GM18909 (cell line): ENCODE results near the gene ADK.
"Not testable (repeated sequence)": the region's sequence is repeated elsewhere in the genome, so short reads cannot be mapped to it uniquely, and the experiment has no call there.

Source experiments
- ATAC-seq: cut with Tn5 transposase; IDR thresholded peaks from one replicate; pipeline ENCODE4 v1.9.1; 2021; ENCODE audit warnings: mild to moderate bottlenecking; ENCODE audit not compliant: unreplicated experiment, poor library complexity

The ADK gene

GRCh38 chr10:74289951-74290350, 138.9 kb downstream of the ADK start:
- ATAC-seq = no peak

- ATAC-seq = no peak
Observed at GRCh38 chr10:74290708-74291107, 139.7 kb downstream of the ADK start.

GRCh38 chr10:74292871-74293427, 141.9 kb downstream of the ADK start:
- ATAC-seq = no peak

- ATAC-seq = no peak
Observed at GRCh38 chr10:74293686-74294371, 142.8 kb downstream of the ADK start.

GRCh38 chr10:74297389-74298080, 146.5 kb downstream of the ADK start:
- ATAC-seq = no peak

- ATAC-seq = not testable (repeated sequence)
Observed at GRCh38 chr10:74300074-74300621, 149.1 kb downstream of the ADK start.

- no peak for ATAC-seq
Observed at GRCh38 chr10:74300666-74301065, 149.6 kb downstream of the ADK start.

- ATAC-seq = no peak
Observed at GRCh38 chr10:74305730-74306129, 154.7 kb downstream of the ADK start.

- no peak for ATAC-seq
Observed at GRCh38 chr10:74306227-74306982, 155.4 kb downstream of the ADK start.

GRCh38 chr10:74307061-74307651, 156.1 kb downstream of the ADK start:
- ATAC-seq = no peak

GRCh38 chr10:74310652-74311257, 159.7 kb downstream of the ADK start:
- ATAC-seq = no peak

GRCh38 chr10:74314166-74314565, 163.1 kb downstream of the ADK start:
- no peak for ATAC-seq

- no peak for ATAC-seq
Observed at GRCh38 chr10:74320026-74320425, 169.0 kb downstream of the ADK start.

GRCh38 chr10:74320717-74321116, 169.7 kb downstream of the ADK start:
- ATAC-seq = no peak

GRCh38 chr10:74322141-74322540, 171.1 kb downstream of the ADK start:
- no peak for ATAC-seq

GRCh38 chr10:74322565-74322964, 171.5 kb downstream of the ADK start:
- ATAC-seq = no peak

GRCh38 chr10:74328388-74328787, 177.4 kb downstream of the ADK start:
- no peak for ATAC-seq

GRCh38 chr10:74329873-74330272, 178.9 kb downstream of the ADK start:
- no peak for ATAC-seq

GRCh38 chr10:74330646-74331045, 179.6 kb downstream of the ADK start:
- no peak for ATAC-seq

GRCh38 chr10:74332398-74332797, 181.4 kb downstream of the ADK start:
- ATAC-seq = no peak
